WTC11 (cell line): ENCODE results near the gene TENT4B. TPM values are rescaled to one million over a fixed set of nuclear protein-coding genes. Genes with fewer than 3 reads are reported as not detected.

Experiments
- ATAC-seq: fragments of 200-7000 bp; cut with Tn5 transposase; 2 replicates; pipeline ENCODE4 v1.10.0; 2021; ENCODE audit warnings: mild to moderate bottlenecking, moderate library complexity
- CTCF ChIA-PET: fragments of 300-600 bp; sonication (Branson Sonifier 250); formaldehyde crosslinking; loops from one replicate; lab custom pipeline; 2021; ENCODE audit warnings: antibody characterized with exemption; lab: Charles Lee
- POLR2A ChIA-PET: fragments of 350-600 bp; sonication (Branson Sonifier 250); formaldehyde crosslinking; loops from one replicate; lab custom pipeline; 2021; ENCODE audit warnings: antibody characterized with exemption; lab: Charles Lee
- DNase-seq: peaks from one replicate; pipeline ENCODE4 v3.0.0; 2021; ENCODE audit warnings: low spot score
- H3K27ac Mint-ChIP-seq: 2 replicates; pipeline ENCODE4 v1.8.0; 2021; ENCODE audit warnings: mixed read lengths
- H3K27me3 Mint-ChIP-seq: 2 replicates; pipeline ENCODE4 v1.8.0; 2021; ENCODE audit warnings: low read depth, mild to moderate bottlenecking, moderate library complexity, mixed read lengths
- H3K36me3 Mint-ChIP-seq: 2 replicates; pipeline ENCODE4 v1.8.0; 2021; ENCODE audit warnings: mixed read lengths
- H3K4me1 Mint-ChIP-seq: 2 replicates; pipeline ENCODE4 v1.8.0; 2022; ENCODE audit warnings: mixed read lengths
- H3K4me3 Mint-ChIP-seq: 2 replicates; pipeline ENCODE4 v1.8.0; 2021; ENCODE audit warnings: mild to moderate bottlenecking, moderate library complexity, mixed read lengths
- H3K9me3 Mint-ChIP-seq: 2 replicates; pipeline ENCODE4 v1.8.0; 2021; ENCODE audit warnings: mixed read lengths
- ATF1 ChIP-seq: sonication (generic); formaldehyde crosslinking; IDR thresholded peaks from 2 replicates; pipeline ENCODE4 v1.8.1; 2023; ENCODE audit warnings: mild to moderate bottlenecking, moderate library complexity, missing genetic modification reagents
- E2F1 ChIP-seq: sonication (generic); formaldehyde crosslinking; IDR thresholded peaks from 2 replicates; pipeline ENCODE4 v1.8.0; 2022; ENCODE audit warnings: mild to moderate bottlenecking, missing genetic modification reagents
- ELF4 ChIP-seq: sonication (generic); formaldehyde crosslinking; IDR thresholded peaks from 2 replicates; pipeline ENCODE4 v1.8.1; 2022; ENCODE audit warnings: low read depth, mild to moderate bottlenecking, moderate library complexity, missing genetic modification reagents
- GABPB1 ChIP-seq: sonication (generic); formaldehyde crosslinking; IDR thresholded peaks from 2 replicates; pipeline ENCODE4 v1.8.1; 2023; ENCODE audit warnings: mild to moderate bottlenecking, missing genetic modification reagents
- GTF2I ChIP-seq: fragments of 250-450 bp; sonication (Bioruptor Pico); conservative IDR thresholded peaks from 2 replicates; pipeline ENCODE4 v1.4.0; 2021; ENCODE audit warnings: mild to moderate bottlenecking
- IRF1 ChIP-seq: sonication (generic); formaldehyde crosslinking; IDR thresholded peaks from 2 replicates; pipeline ENCODE4 v1.8.0; 2023; ENCODE audit warnings: missing genetic modification reagents
- JAZF1 ChIP-seq: fragments of 250-450 bp; sonication (Bioruptor Pico); IDR thresholded peaks from 2 replicates; pipeline ENCODE4 v1.9.0; 2021; ENCODE audit warnings: moderate library complexity, mild to moderate bottlenecking, inconsistent platforms
- JUN ChIP-seq: sonication (generic); formaldehyde crosslinking; IDR thresholded peaks from 2 replicates; pipeline ENCODE4 v1.8.0; 2023; ENCODE audit warnings: mild to moderate bottlenecking, missing genetic modification reagents
- NR1H2 ChIP-seq: sonication (generic); formaldehyde crosslinking; IDR thresholded peaks from 2 replicates; pipeline ENCODE4 v1.9.0; 2021; ENCODE audit warnings: mild to moderate bottlenecking, moderate library complexity, missing genetic modification reagents
- NR3C1 ChIP-seq: sonication (generic); formaldehyde crosslinking; conservative IDR thresholded peaks from 2 replicates; pipeline ENCODE4 v1.8.1; 2023; ENCODE audit warnings: low read depth, mild to moderate bottlenecking, missing genetic modification reagents
- USF2 ChIP-seq: sonication (generic); formaldehyde crosslinking; IDR thresholded peaks from 2 replicates; pipeline ENCODE4 v1.8.1; 2023; ENCODE audit warnings: mild to moderate bottlenecking, missing genetic modification reagents, moderate library complexity
- ZMAT4 ChIP-seq: fragments of 250-450 bp; sonication (Bioruptor Pico); IDR thresholded peaks from 2 replicates; pipeline ENCODE4 v1.9.0; 2021; ENCODE audit warnings: mild to moderate bottlenecking
- ZNF121 ChIP-seq: sonication (generic); formaldehyde crosslinking; IDR thresholded peaks from 2 replicates; pipeline ENCODE4 v1.8.0; 2023; ENCODE audit warnings: missing genetic modification reagents
- ZNF425 ChIP-seq: fragments of 250-450 bp; sonication (Bioruptor Pico); conservative IDR thresholded peaks from 2 replicates; pipeline ENCODE4 v1.9.0; 2021; ENCODE audit warnings: mild to moderate bottlenecking
- ZNF671 ChIP-seq: fragments of 250-450 bp; sonication (Bioruptor Pico); IDR thresholded peaks from 2 replicates; pipeline ENCODE4 v1.8.0; 2021; ENCODE audit warnings: mild to moderate bottlenecking
- total RNA-seq: library from RNA; stranded (reverse); gene quantifications from 3 replicates; pipeline ENCODE4 v1.2.3, GENCODE V29; 2021

TENT4B gene
- total RNA-seq, 1 experiment from 2014 or later: 14.3 TPM

- no peak overlapping the region for H3K4me3 Mint-ChIP-seq
- TF ChIP-seq GABPB1 (CRISPR knock-in tag): 0 out of 2 replicates have a peak, but pooled peaks have one; percentile 7
- TF ChIP-seq E2F1: no peak
- DNase-seq (no peak), ATAC-seq (no peak)
- H3K9me3 Mint-ChIP-seq: no peaks in the 10 kb centered on the region
- H3K27me3 Mint-ChIP-seq: no peaks in the 10 kb centered on the region
- ChIA-PET CTCF (interaction anchor here (1.1 to 1.6 kb wide), 4 partner anchors 8 to 179 kb away, joined by 3 to 5 read pairs (median 4); no protein-coding TSS in a partner anchor), POLR2A (no interaction called here)
- no peaks in the 10 kb centered on the region; the same call in 1 of the 2 replicates for H3K36me3 Mint-ChIP-seq
- peak overlapping the region; percentile 46; the same call in 1 of the 2 replicates for H3K27ac Mint-ChIP-seq
- peaks cover 15% of the 10 kb centered on the region for H3K4me1 Mint-ChIP-seq
Observed at GRCh38 chr16:50202926-50203624, 50.0 kb downstream of the TENT4B start.

- ATAC-seq: no peak
- POLR2A ChIA-PET: no interaction called here
- no peak overlapping the region; the same call in 1 of the 2 replicates for H3K27ac Mint-ChIP-seq
Observed at GRCh38 chr16:50203681-50204080, 50.6 kb downstream of the TENT4B start.

More at GRCh38 chr16:50203681-50204080, 50.6 kb downstream of the TENT4B start:
- Mint-ChIP-seq H3K9me3 (no peaks in the 10 kb centered on the region), H3K27me3 (no peaks in the 10 kb centered on the region), H3K4me1 (peaks cover 14% of the 10 kb centered on the region), H3K36me3 (no peaks in the 10 kb centered on the region), H3K4me3 (no peak overlapping the region)
- no peak for DNase-seq
- CTCF ChIA-PET: interaction anchor here (1.4 kb wide), 1 partner anchor 151 kb away, joined by 4 read pairs; no protein-coding TSS in a partner anchor
- TF ChIP-seq USF2: no peak
- TF ChIP-seq NR3C1 (CRISPR knock-in tag): no peak
- TF ChIP-seq GTF2I (CRISPR knock-in tag): no peak
- TF ChIP-seq JUN (CRISPR knock-in tag): no peak
- TF ChIP-seq ELF4: no peak
- no peak for TF ChIP-seq GABPB1 (CRISPR knock-in tag)
- no peak for TF ChIP-seq ATF1 (CRISPR knock-in tag)
- TF ChIP-seq NR1H2 (CRISPR knock-in tag): no peak
- no peak for TF ChIP-seq ZMAT4 (CRISPR knock-in tag)
- TF ChIP-seq ZNF425 (CRISPR knock-in tag): no peak
- TF ChIP-seq JAZF1 (CRISPR knock-in tag): no peak
- TF ChIP-seq ZNF671 (CRISPR knock-in tag): no peak
- TF ChIP-seq ZNF121 (CRISPR knock-in tag): no peak
- TF ChIP-seq IRF1 (CRISPR knock-in tag): no peak
- TF ChIP-seq, all 79 proteins: peak for 0
